Naive B cell (primary cell): ENCODE measurements around the gene NTM. TPM values are rescaled to one million over a fixed set of nuclear protein-coding genes. Genes with fewer than 3 reads are reported as not detected.
"Not testable (repeated sequence)": the region's sequence is repeated elsewhere in the genome, so short reads cannot be mapped to it uniquely, and the experiment has no call there.

Source experiments
- ATAC-seq, 2 donors: fragments of 150-1000 bp; cut with Tn5 transposase; 2 replicates each; pipeline ENCODE4 v1.10.0; 2021; ENCODE audit warnings: low read depth in 2 of 2, mild to moderate bottlenecking in 2 of 2, moderate library complexity in 2 of 2
- DNase-seq: peaks from one replicate; pipeline ENCODE4 v3.0.0; 2022
- H3K27ac Mint-ChIP-seq, 6 donors: one replicate each; pipeline ENCODE4 v1.8.0; 2020 to 2022; ENCODE audit warnings: mild to moderate bottlenecking in 6 of 6, mixed read lengths in 6 of 6, moderate library complexity in 5 of 6, inconsistent platforms in 2 of 6
- H3K27me3 Mint-ChIP-seq, 3 donors: one replicate each; pipeline ENCODE4 v1.8.0; 2021 to 2022; ENCODE audit warnings: mixed read lengths in 3 of 3, mild to moderate bottlenecking in 1 of 3
- H3K36me3 Mint-ChIP-seq, 2 donors: one replicate each; pipeline ENCODE4 v1.8.0; 2020 to 2022; ENCODE audit warnings: mixed read lengths in 2 of 2, inconsistent platforms in 1 of 2, mild to moderate bottlenecking in 1 of 2
- H3K4me1 Mint-ChIP-seq, 3 donors: one replicate each; pipeline ENCODE4 v1.8.0; 2020 to 2022; ENCODE audit warnings: mixed read lengths in 3 of 3, inconsistent platforms in 1 of 3, mild to moderate bottlenecking in 1 of 3, moderate library complexity in 1 of 3
- H3K4me3 Mint-ChIP-seq, 8 donors: one replicate each; pipeline ENCODE4 v1.8.0; 2020 to 2022; ENCODE audit warnings: mild to moderate bottlenecking in 8 of 8, mixed read lengths in 8 of 8, moderate library complexity in 8 of 8, inconsistent platforms in 2 of 8
- H3K9me3 Mint-ChIP-seq, 7 donors: one replicate each; pipeline ENCODE4 v1.8.0; 2020 to 2022; ENCODE audit warnings: mixed read lengths in 7 of 7, mild to moderate bottlenecking in 5 of 7, inconsistent platforms in 2 of 7, moderate library complexity in 1 of 7
- polyA plus RNA-seq, 6 donors: library from polyadenylated mRNA; unstranded; fragments of 300-500 nt; fragmentation: Illumina TruSeq; gene quantifications; one replicate each; pipeline ENCODE4 v1.2.3, GENCODE V29; 2021; ENCODE audit warnings: low read depth in 6 of 6

NTM gene
- polyA plus RNA-seq, 6 donors from 2014 or later: not detected

GRCh38 chr11:131418189-131418588, 47.8 kb downstream of the NTM start:
- no peak for ATAC-seq
- peak overlapping the region in 1 of 6 donors; percentile 33 for H3K27ac Mint-ChIP-seq
- H3K4me3 Mint-ChIP-seq: no peak overlapping the region
- DNase-seq: no peak
- H3K4me1 Mint-ChIP-seq: no peaks in the 10 kb centered on the region
- no peaks in the 10 kb centered on the region for H3K36me3 Mint-ChIP-seq
- peaks cover 0 to 5% (median 0%) of the 10 kb centered on the region in 3 donors for H3K27me3 Mint-ChIP-seq
- peaks cover 0 to 6% (median 0%) of the 10 kb centered on the region in 7 donors for H3K9me3 Mint-ChIP-seq

- ATAC-seq (no peak), DNase-seq (no peak)
- H3K27ac Mint-ChIP-seq: no peak overlapping the region
- H3K9me3 Mint-ChIP-seq: peaks cover 0 to 5% (median 0%) of the 10 kb centered on the region in 7 donors
- no peaks in the 10 kb centered on the region for H3K4me1 Mint-ChIP-seq
- H3K4me3 Mint-ChIP-seq: no peak overlapping the region
- peaks cover 0 to 5% (median 0%) of the 10 kb centered on the region in 3 donors for H3K27me3 Mint-ChIP-seq
- H3K36me3 Mint-ChIP-seq: no peaks in the 10 kb centered on the region
These were observed 50.8 kb downstream of the NTM start for GRCh38 chr11:131421066-131421855.

- DNase-seq (no peak), ATAC-seq (no peak)
- Mint-ChIP-seq H3K9me3 (peaks cover 0 to 3% (median 0%) of the 10 kb centered on the region in 7 donors), H3K27ac (no peak overlapping the region), H3K4me3 (no peak overlapping the region), H3K36me3 (no peaks in the 10 kb centered on the region), H3K4me1 (no peaks in the 10 kb centered on the region), H3K27me3 (peaks cover 0 to 5% (median 0%) of the 10 kb centered on the region in 3 donors)
These were observed 51.6 kb downstream of the NTM start for GRCh38 chr11:131422029-131422428.

GRCh38 chr11:131422496-131422895, 52.1 kb downstream of the NTM start:
- H3K27me3 Mint-ChIP-seq: peaks cover 0 to 5% (median 0%) of the 10 kb centered on the region in 3 donors
- H3K36me3 Mint-ChIP-seq: no peaks in the 10 kb centered on the region
- no peak overlapping the region for H3K27ac Mint-ChIP-seq
- DNase-seq (no peak), ATAC-seq (no peak)
- H3K9me3 Mint-ChIP-seq: peaks cover 0 to 4% (median 1%) of the 10 kb centered on the region in 7 donors
- no peak overlapping the region for H3K4me3 Mint-ChIP-seq
- no peaks in the 10 kb centered on the region for H3K4me1 Mint-ChIP-seq

- H3K36me3 Mint-ChIP-seq: no peaks in the 10 kb centered on the region
- peaks cover 0 to 5% (median 0%) of the 10 kb centered on the region in 3 donors for H3K27me3 Mint-ChIP-seq
- no peak overlapping the region for H3K27ac Mint-ChIP-seq
- DNase-seq: no peak
- ATAC-seq: no peak
- no peak overlapping the region for H3K4me3 Mint-ChIP-seq
- no peaks in the 10 kb centered on the region for H3K4me1 Mint-ChIP-seq
- H3K9me3 Mint-ChIP-seq: peaks cover 0 to 11% (median 3%) of the 10 kb centered on the region in 7 donors
These were observed 53.3 kb downstream of the NTM start for GRCh38 chr11:131423688-131424087.

- peaks cover 0 to 11% (median 3%) of the 10 kb centered on the region in 7 donors for H3K9me3 Mint-ChIP-seq
- not testable (repeated sequence) for H3K36me3 Mint-ChIP-seq, DNase-seq, H3K4me3 Mint-ChIP-seq, H3K27me3 Mint-ChIP-seq, ATAC-seq, H3K27ac Mint-ChIP-seq, H3K4me1 Mint-ChIP-seq
These were observed 54.0 kb downstream of the NTM start for GRCh38 chr11:131424257-131424876.

- no peaks in the 10 kb centered on the region for H3K36me3 Mint-ChIP-seq
These were observed 54.9 kb downstream of the NTM start for GRCh38 chr11:131425285-131425684.

GRCh38 chr11:131428853-131429252, 58.4 kb downstream of the NTM start:
- ATAC-seq: no peak
- Mint-ChIP-seq H3K27ac (no peak overlapping the region), H3K4me1 (no peaks in the 10 kb centered on the region), H3K36me3 (no peaks in the 10 kb centered on the region), H3K27me3 (no peaks in the 10 kb centered on the region), H3K9me3 (peaks cover 0 to 12% (median 4%) of the 10 kb centered on the region in 7 donors), H3K4me3 (no peak overlapping the region)
- DNase-seq: no peak

More at GRCh38 chr11:131425285-131425684, 54.9 kb downstream of the NTM start:
- DNase-seq (no peak), ATAC-seq (no peak)
- H3K27me3 Mint-ChIP-seq: peaks cover 0 to 5% (median 0%) of the 10 kb centered on the region in 3 donors
- peaks cover 0 to 11% (median 3%) of the 10 kb centered on the region in 7 donors for H3K9me3 Mint-ChIP-seq
- H3K4me1 Mint-ChIP-seq: no peaks in the 10 kb centered on the region
- no peak overlapping the region for H3K27ac Mint-ChIP-seq
- H3K4me3 Mint-ChIP-seq: no peak overlapping the region

GRCh38 chr11:131430473-131431208, 60.2 kb downstream of the NTM start:
- peaks cover 0 to 22% (median 8%) of the 10 kb centered on the region in 7 donors for H3K9me3 Mint-ChIP-seq
- H3K36me3 Mint-ChIP-seq: no peaks in the 10 kb centered on the region
- no peak for ATAC-seq
- H3K4me3 Mint-ChIP-seq: no peak overlapping the region
- no peak for DNase-seq
- H3K27me3 Mint-ChIP-seq: no peaks in the 10 kb centered on the region
- H3K4me1 Mint-ChIP-seq: no peaks in the 10 kb centered on the region
- no peak overlapping the region for H3K27ac Mint-ChIP-seq

- Mint-ChIP-seq H3K4me3 (no peak overlapping the region), H3K9me3 (peaks cover 2 to 18% (median 8%) of the 10 kb centered on the region in 7 donors), H3K27ac (no peak overlapping the region), H3K4me1 (no peaks in the 10 kb centered on the region), H3K36me3 (no peaks in the 10 kb centered on the region), H3K27me3 (no peaks in the 10 kb centered on the region)
- DNase-seq (no peak), ATAC-seq (no peak)
These were observed 70.8 kb downstream of the NTM start for GRCh38 chr11:131441051-131441810.

GRCh38 chr11:131446590-131447275, 76.3 kb downstream of the NTM start:
- Mint-ChIP-seq H3K36me3 (no peaks in the 10 kb centered on the region), H3K4me1 (no peaks in the 10 kb centered on the region), H3K9me3 (peaks cover 0 to 5% (median 2%) of the 10 kb centered on the region in 7 donors), H3K27ac (no peak overlapping the region), H3K27me3 (peaks cover 0 to 5% (median 0%) of the 10 kb centered on the region in 3 donors), H3K4me3 (no peak overlapping the region)
- DNase-seq: no peak
- no peak for ATAC-seq

- Mint-ChIP-seq H3K4me1 (no peaks in the 10 kb centered on the region), H3K4me3 (no peak overlapping the region), H3K9me3 (peaks cover 0 to 5% (median 2%) of the 10 kb centered on the region in 7 donors), H3K36me3 (no peaks in the 10 kb centered on the region), H3K27me3 (peaks cover 0 to 5% (median 0%) of the 10 kb centered on the region in 3 donors), H3K27ac (no peak overlapping the region)
- no peak for DNase-seq
- ATAC-seq: no peak
These were observed 76.9 kb downstream of the NTM start for GRCh38 chr11:131447277-131447815.
